Left lobe of liver (tissue), 2 donors: ENCODE results near the gene ARMCX4. TPM values are rescaled to one million over a fixed set of nuclear protein-coding genes. Genes with fewer than 3 reads are reported as not detected.
A peak's percentile ranks its signal among the peaks of the same experiment; 100 is the strongest.
"Not testable (repeated sequence)": the region's sequence is repeated elsewhere in the genome, so short reads cannot be mapped to it uniquely, and the experiment has no call there.

ENCODE experiments used
- ATAC-seq: fragments of 200-7000 bp; cut with Tn5 transposase; one replicate; pipeline ENCODE4 v1.9.1; 2020; ENCODE audit warnings: mild to moderate bottlenecking, moderate library complexity
- DNase-seq: peaks from one replicate; pipeline ENCODE4 v3.0.0-alpha.2; 2020; ENCODE audit warnings: low spot score
- total RNA-seq: library from RNA; stranded (reverse); gene quantifications from one replicate; pipeline ENCODE4 v1.2.1, GENCODE V29; 2021
- donor health status: DM: no; HTN: no; CAD: no; lungs with moderate emphysema.
- donor health status: DM: no; HTN: yes; CAD: no.

The ARMCX4 gene
- 4.3 TPM for total RNA-seq

DNA sequence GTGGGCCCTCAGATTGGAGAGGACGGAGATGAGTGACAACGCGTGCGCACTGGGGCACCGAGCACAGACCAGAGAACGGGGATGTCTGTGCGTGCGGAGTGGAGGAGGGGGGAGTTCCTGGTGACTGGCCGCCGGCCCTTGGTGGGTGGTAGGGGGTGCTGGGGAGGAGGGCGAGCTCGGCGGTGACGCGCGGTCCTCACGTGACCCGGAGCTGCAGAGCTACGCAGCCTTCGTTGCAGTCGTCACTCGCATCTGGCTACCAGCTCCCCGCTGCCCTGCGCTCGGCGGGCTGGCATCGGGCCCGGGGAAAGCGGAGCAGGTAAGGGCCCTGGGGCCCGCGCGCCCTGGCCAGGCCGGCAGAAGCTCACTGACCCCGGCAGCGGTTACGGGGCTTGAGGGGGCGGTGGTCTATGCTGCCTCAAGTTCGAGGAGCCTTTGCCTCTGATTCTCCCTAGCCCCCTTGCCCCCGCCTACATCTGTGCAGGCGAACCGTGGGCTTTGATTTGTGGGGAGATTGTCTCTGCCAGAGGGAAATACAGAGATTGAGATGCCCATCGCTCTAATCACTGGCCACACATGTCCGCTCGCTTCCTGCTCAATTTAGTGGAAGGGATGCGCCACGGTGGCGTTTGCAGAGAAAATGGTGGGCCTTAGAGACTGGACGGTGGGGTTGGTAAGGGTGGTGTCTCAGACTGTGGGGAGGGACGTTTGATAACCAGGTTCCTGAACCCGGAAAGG is at the start of gene ARMCX4:
Gene ARMCX4, plus strand, starts transcription at position 245 of the 738 bp plus-strand sequence. CDS start 3,134 bp downstream, outside the sequence.
- ATAC-seq (peak; percentile 67), DNase-seq (no peak)

DNA sequence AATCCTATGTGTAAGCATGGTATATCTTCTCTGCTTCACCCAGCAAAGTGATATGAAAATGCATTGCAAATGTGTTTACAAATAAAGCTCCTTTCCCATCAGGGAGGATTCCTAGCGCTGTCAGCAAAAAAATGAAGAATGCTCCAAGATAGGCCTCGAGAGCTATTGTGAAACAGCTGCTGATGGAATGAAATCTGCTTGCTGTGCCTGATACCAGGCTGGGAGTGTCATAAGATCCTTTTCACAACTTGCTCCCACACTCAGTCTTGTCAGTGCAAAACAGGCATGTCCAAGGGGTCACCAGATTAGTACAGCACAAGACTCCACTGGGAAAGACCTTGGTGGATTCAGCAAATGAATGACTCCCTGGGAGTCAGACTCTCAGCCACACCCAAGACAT is 43.2 kb upstream of the ARMCX4 start:
- ATAC-seq: no peak
- no peak for DNase-seq

DNA sequence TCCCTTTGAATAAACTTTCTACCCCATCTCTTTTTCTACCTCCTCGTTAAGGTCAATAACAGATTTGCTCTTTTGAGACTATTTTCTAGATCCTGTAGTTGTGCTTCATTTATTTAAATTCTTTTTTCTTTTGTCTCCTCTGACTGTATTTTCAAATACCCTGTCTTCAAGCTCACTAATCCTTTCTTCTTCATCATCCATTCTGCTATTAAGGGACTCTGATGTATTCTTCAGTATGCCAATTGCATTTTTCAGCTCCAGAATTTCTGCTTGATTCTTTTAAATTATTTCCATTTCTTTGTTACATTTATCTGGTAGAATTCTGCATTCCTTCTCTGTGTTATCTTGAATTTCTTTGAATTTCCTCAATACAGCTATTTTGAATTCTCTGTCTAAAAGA is 36.0 kb upstream of the ARMCX4 start:
- DNase-seq: no peak
- ATAC-seq: no peak

DNA sequence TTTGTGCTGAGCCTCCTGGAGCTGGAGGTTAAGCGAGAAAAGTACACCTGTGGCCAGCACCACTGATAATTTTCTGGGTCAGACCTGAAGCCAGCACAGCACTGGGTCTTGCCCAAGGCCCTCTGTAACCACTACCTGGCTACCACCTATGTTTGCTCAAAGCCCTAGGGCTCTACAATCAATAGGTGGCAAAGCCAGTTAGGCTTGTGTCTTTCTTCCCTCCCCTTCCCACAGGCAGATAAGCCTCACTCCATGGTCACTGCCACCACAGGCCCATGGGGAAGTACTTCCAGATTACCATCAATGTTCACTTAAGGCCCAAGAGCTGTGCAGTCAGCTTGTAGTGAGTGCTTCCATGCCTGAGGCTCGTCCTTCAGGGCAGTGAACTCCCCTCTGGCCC is 35.2 kb upstream of the ARMCX4 start:
- peak; percentile 90 for ATAC-seq

DNA sequence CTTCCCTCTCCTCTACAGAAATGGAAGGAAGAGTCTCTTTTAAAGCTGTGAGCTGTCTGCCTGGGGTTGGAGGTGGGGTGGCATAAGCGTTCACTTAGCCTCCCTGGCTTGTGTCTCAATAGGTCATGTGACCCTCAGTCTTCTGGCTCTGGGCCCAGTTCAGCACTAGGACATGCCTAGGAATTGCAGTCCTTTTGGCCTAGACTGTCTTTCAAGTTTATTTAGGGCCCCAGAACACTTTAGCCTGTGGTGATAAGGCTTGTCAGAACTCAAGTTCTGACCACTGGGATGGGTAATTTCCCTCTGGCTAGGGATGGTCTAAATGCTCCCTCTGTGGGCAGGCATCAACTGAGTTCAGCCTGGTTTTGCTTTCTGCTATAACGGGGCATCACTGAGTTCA is 34.3 kb upstream of the ARMCX4 start:
- ATAC-seq: peak; percentile 64

More for the DNA sequence above, 35.2 kb upstream of the ARMCX4 start:
- peak; percentile 48 for DNase-seq

DNA sequence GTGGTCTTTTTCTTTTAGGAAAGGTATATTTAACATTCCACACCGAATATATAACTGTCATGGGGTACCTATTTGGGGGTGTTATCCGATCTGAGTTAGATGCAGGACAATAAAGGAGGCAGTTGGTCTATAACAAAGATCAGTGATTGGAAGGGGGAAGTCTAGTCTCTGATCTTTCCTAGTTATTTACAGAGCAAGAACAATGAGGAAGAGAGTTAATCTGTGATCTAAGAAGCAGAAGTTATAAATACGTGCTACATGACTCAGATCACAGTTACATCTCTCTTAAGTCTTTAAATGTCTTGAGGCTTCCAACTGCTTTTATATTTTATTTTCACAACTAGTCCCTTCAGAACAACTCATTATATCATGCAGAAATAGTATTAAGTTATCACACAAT is 33.2 kb upstream of the ARMCX4 start:
- no peak for DNase-seq

More for the DNA sequence above, 34.3 kb upstream of the ARMCX4 start:
- peak; percentile 49 for DNase-seq

DNA sequence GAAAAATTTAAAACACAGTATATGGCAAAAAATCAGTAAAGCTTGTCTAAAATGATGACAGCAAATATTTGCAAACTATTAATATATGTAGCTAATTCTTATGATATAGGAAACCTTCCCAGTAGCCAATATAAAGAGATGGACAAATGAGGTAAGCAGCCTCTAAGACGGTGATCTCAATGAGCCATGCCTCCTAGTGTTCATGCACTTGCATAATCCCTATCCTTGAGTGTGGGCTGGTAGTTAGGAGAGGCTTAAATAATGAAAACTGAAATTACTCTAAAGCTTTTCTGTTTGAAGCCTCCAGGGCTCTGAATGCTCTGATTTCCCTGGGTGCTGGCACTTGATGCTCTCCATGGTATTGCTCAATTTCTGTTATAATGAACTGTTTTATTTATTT is 24.6 kb upstream of the ARMCX4 start:
- ATAC-seq (no peak), DNase-seq (no peak)

More for the DNA sequence above, 33.2 kb upstream of the ARMCX4 start:
- ATAC-seq: no peak

DNA sequence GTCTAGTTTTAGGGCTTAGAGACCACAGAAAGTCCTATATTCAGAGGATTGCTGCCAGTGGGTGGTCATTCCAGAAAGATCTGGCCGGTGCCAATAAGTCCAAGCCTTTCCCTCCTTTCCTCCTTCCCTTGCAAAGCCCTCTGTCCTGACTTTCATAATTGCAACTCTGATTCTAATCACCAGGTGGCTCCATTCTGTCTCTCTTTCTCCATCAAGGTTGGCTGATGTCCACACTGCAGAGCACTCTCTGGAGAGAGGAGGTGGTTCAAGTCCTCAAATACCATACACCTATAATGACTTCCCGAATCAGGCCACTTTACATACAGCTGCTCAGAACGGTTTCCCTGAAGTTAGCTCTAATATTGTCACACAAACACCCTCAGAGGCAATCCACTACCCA is 22.4 kb upstream of the ARMCX4 start:
- DNase-seq: no peak
- ATAC-seq: peak; percentile 69

DNA sequence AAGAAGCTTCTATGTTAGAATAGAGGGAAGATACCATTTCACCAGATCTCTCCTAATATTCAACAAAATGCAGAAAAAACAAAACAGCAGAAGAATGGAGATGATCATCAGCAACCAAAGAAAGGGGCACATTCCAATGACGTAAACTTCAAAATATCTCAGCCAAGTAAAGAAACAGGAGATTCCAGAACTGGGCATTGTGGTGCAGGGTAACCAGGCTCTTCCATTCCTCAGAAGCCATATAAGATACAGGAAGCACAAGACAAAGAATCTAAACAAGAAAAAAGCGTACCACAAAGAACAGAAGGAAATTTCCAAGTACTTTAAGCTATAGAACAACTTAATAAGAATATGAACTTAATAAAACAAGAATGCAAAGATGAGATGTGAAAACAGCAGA is 6.9 kb upstream of the ARMCX4 start:
- ATAC-seq (no peak), DNase-seq (no peak)

DNA sequence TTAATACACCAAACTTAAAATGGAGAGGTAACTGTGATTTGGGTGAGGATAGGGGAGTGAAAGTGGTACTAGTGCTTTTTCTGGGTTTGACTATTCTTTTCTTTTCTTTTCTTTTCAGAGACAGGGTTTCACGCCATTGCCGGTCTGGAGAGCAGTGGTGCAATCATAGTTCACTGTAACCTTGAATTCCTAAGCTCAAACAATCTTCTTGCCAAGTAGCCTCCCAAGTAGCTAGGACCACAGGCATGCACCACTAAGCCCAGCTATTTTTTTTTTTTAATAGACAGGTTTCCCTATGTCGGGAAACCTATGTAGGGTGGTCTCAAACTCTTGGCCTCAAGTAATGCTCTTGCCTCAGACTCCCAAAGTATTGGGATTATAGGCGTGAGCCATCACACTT is 3.0 kb upstream of the ARMCX4 start:
- ATAC-seq: no peak
- DNase-seq: no peak

DNA sequence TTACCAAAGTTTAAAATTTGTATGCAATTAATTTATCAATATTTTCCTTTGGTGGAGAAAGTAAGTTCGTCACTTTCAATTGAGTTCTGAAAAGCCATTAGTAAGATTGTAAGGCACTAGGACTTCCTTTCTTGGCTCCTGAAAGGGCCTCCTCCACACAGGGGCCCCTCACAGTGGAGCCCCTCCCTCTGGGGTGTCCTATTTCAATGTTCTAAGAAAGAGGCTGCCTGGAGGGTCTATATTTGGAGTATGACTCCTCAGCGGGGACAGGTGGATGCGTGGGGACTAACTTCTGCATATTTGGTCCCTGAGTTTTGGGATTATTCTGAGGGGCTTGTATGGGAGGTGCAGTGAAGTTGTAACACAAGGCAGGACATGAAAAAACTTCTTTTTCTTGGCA is 1.6 kb upstream of the ARMCX4 start:
- ATAC-seq: no peak

DNA sequence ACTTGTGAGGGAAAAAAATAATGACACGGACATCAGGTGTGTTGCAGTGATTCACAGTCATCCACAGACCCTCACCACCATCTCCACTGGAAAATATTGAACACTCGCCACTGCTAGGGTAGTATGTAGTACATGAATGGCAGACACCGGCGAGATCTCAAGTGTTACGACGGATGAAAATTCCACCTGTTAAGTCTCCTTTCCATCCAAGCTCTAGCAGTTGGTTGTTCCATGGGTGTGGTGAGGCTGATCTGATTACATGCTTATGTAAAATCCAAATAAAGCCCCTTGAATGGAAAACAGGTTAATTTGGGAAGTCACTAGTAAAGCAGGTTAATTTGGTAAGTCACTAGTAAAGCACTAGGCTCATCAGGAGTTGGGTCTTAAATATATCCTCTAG is 1.1 kb upstream of the ARMCX4 start:
- ATAC-seq (no peak), DNase-seq (no peak)

More for the DNA sequence above, 1.6 kb upstream of the ARMCX4 start:
- DNase-seq: no peak

DNA sequence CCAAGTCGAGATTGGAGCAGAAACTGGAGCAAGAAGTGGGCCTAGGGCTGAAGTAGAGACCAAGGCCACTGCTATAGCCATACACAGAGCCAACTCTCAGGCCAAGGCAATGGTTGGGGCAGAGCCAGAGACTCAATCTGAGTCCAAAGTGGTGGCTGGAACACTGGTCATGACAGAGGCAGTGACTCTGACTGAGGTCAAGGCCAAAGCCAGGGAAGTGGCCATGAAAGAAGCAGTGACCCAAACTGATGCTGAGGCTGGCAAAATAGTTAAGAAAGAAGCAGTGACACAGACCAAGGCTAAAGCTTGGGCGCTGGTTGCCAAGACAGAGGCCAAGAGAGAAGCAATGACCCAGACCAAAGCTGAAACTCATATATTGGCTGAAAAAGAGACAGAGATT is 3.5 kb downstream of the ARMCX4 start:
- DNase-seq: no peak
- no peak for ATAC-seq

DNA sequence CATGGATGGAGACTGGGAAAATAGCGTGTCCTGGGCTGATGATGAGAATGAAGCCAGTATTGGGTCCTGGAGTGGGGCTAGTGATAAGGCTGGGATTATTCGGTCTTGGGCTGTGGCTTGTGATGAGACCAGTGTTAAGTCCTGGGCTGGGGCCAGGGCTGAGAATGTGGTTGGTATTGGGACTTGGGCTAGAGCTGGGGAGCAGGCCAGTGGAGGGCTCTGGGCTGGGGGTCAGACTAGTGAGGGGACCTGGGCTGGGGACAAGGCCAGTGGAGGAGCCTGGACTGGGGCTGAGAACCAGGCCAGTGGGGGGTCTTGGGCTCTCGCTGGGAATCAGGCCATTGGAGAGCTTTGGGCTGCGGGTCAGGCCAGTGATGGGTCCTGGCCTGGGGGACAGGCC is 6.7 kb downstream of the ARMCX4 start:
- DNase-seq (no peak), ATAC-seq (no peak)

DNA sequence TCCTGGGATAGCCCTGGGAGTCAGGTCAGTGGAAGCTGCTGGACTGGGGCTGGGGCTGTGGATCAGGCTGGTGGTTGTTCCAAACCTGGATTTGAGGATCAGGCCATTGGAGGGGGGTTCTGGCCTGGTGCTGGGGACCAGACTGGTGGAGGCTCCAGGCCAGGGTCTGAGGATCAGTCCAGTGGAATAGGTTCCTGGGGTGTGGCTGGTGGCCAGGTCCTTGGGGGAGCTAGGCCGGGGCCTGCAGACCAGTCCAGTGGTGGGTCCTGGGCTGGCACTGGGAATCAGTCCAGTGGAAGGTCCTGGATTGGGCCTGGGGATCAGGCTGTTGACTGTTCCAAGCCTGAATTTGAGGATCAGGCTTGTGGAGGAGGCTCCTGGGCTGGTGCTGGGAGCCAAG is 8.0 kb downstream of the ARMCX4 start:
- DNase-seq (no peak), ATAC-seq (no peak)

DNA sequence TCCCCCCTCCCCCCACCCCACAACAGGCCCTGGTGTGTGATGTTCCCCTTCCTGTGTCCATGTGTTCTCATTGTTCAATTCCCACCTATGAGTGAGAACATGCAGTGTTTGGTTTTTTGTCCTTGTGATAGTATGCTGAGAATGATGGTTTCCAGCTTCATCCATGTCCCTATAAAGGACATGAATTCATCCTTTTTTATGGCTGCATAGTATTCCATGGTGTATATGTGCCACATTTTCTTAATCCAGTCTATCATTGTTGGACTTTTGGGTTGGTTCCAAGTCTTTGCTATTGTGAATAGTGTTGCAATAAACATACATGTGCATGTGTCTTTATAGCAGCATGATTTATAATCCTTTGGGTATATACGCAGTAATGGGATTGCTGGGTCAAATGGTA is 17.7 kb downstream of the ARMCX4 start:
- DNase-seq, ATAC-seq: not testable (repeated sequence)

DNA sequence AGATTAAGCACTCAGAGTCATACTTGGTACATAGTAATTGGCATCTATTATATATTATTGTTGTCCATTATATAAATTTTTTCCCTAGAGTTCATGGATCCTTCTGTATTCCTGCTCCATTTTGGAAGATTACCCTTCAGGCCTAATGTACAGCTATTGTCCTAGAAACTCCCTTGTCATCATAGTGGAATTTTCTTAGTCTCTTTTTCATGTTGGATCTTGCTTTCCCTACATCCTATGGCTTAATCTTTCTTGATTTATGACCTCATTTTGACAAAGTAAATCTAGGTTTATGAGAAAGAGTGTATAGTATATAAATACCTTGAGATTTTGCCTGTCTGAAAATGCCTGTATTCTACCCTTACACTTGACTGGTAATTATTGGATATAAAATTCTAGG is 22.1 kb downstream of the ARMCX4 start:
- ATAC-seq (no peak), DNase-seq (no peak)

DNA sequence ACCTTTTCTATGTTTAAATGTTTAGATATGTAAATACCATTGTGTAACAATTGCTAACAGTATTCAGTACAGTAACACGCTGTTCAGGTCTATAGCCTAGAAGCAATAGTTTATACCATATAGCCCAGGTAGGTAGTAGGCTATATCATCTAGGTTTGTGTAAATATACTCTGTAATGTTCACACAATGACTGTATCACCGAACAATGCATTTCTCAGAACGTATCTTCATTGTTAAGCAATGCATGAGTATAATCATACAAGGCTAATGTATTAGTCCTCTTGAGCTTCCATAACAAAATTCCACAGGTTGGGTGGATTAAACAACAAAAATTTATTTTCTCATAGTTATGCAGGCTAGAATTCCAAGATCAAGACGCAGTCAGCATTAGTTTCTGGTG is 22.7 kb downstream of the ARMCX4 start:
- DNase-seq (no peak), ATAC-seq (no peak)

DNA sequence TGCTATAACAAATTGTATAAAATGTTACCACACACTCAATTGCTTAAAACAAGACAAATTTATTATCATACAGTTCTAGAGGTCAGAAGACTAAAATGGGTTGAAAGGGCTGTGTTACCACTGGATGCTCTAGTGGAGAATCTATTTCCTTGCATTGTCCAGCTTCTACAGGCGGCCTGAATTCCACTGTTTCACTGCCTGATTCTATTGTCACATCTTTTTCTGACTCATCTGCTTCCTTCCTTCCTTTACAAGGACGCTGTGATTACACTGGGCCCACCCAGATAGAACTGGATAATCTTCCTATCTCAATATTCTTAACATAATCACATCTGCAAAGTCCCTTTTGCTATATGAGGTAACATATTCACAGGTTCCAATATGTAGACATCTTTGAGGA is 45.7 kb downstream of the ARMCX4 start:
- ATAC-seq (no peak), DNase-seq (no peak)
